HepG2 (cell line): ENCODE measurements around the gene SETD1A. TPM values are rescaled to one million over a fixed set of nuclear protein-coding genes. Genes with fewer than 3 reads are reported as not detected.

Source experiments
- CBX2 ChIP-seq, 2 experiments: fragments of 200-600 bp in 1 of 2; sonication (generic); formaldehyde crosslinking in 1 of 2; IDR thresholded peaks; 2 replicates each; pipeline versions ENCODE4 v1.7.0 to v1.8.1; 2018 to 2022; ENCODE audit warnings: low read depth in 2 of 2, low read length in 1 of 2, mild to moderate bottlenecking in 1 of 2, missing genetic modification reagents in 1 of 2
- EZH2 ChIP-seq: conservative IDR thresholded peaks from 2 replicates; pipeline ENCODE4 v1.6.1; 2012; ENCODE audit warnings: mild to moderate bottlenecking, low read depth, low read length, moderate library complexity
- FIP1L1 ChIP-seq: fragments of 200-400 bp; formaldehyde crosslinking; IDR thresholded peaks from 2 replicates; pipeline ENCODE4 v1.6.1; 2018; ENCODE audit warnings: low read depth, mild to moderate bottlenecking, low read length, moderate library complexity, borderline replicate concordance; ENCODE audit not compliant: insufficient read depth
- FLYWCH1 ChIP-seq: sonication (generic); formaldehyde crosslinking; IDR thresholded peaks from 2 replicates; pipeline ENCODE4 v1.8.1; 2023; ENCODE audit warnings: mild to moderate bottlenecking, missing genetic modification reagents
- KDM3A ChIP-seq: IDR thresholded peaks from 2 replicates; pipeline ENCODE4 v1.6.1; 2018; ENCODE audit warnings: low read depth, missing compliant biosample characterization
- KMT2A ChIP-seq: sonication (generic); formaldehyde crosslinking; IDR thresholded peaks from 2 replicates; pipeline ENCODE4 v1.4.0; 2020; ENCODE audit warnings: missing genetic modification reagents
- NCOA5 ChIP-seq: sonication (generic); formaldehyde crosslinking; IDR thresholded peaks from 2 replicates; pipeline ENCODE4 v1.4.0; 2020; ENCODE audit warnings: missing genetic modification reagents
- NFYB ChIP-seq: sonication (generic); formaldehyde crosslinking; IDR thresholded peaks from 2 replicates; pipeline ENCODE4 v1.4.0; 2020; ENCODE audit warnings: missing genetic modification reagents
- PHF21A ChIP-seq: sonication (generic); formaldehyde crosslinking; IDR thresholded peaks from 2 replicates; pipeline ENCODE4 v1.5.0; 2020; ENCODE audit warnings: mild to moderate bottlenecking, missing genetic modification reagents
- PLRG1 ChIP-seq: fragments of 450-650 bp; conservative IDR thresholded peaks from 2 replicates; pipeline ENCODE4 v1.6.1; 2016
- REXO4 ChIP-seq: sonication (generic); formaldehyde crosslinking; IDR thresholded peaks from 2 replicates; pipeline ENCODE4 v1.8.0; 2022; ENCODE audit warnings: missing genetic modification reagents, mild to moderate bottlenecking, borderline replicate concordance
- RFXANK ChIP-seq: IDR thresholded peaks from 2 replicates; pipeline ENCODE4 v1.6.1; 2016
- SRSF1 ChIP-seq: fragments of 200-400 bp; formaldehyde crosslinking; optimal IDR thresholded peaks from 2 replicates; pipeline ENCODE3; 2017; ENCODE audit warnings: mild to moderate bottlenecking, low read depth, low read length, moderate library complexity
- TBX2 ChIP-seq: sonication (generic); formaldehyde crosslinking; IDR thresholded peaks from 2 replicates; pipeline ENCODE4 v1.5.0; 2020; ENCODE audit warnings: missing genetic modification reagents, mild to moderate bottlenecking, borderline replicate concordance
- THYN1 ChIP-seq: sonication (generic); formaldehyde crosslinking; IDR thresholded peaks from 2 replicates; pipeline ENCODE4 v1.8.1; 2023; ENCODE audit warnings: low read depth, mild to moderate bottlenecking, moderate library complexity, missing genetic modification reagents, borderline replicate concordance
- ZBTB3 ChIP-seq: sonication (generic); formaldehyde crosslinking; IDR thresholded peaks from 2 replicates; pipeline ENCODE4 v1.4.0; 2020; ENCODE audit warnings: low read depth, mild to moderate bottlenecking, moderate library complexity, missing genetic modification reagents, borderline replicate concordance
- ZFP90 ChIP-seq: sonication (generic); formaldehyde crosslinking; IDR thresholded peaks from 2 replicates; pipeline ENCODE4 v1.8.0; 2022; ENCODE audit warnings: missing genetic modification reagents, mild to moderate bottlenecking, inconsistent platforms, borderline replicate concordance
- ZMYM2 ChIP-seq: sonication (generic); formaldehyde crosslinking; IDR thresholded peaks from 2 replicates; pipeline ENCODE4 v1.8.0; 2022; ENCODE audit warnings: mild to moderate bottlenecking, missing genetic modification reagents
- ZNF205 ChIP-seq: IDR thresholded peaks from 2 replicates; pipeline ENCODE4 v1.6.1; 2018; ENCODE audit warnings: missing biosample characterization, missing genetic modification reagents
- ZNF251 ChIP-seq: sonication (generic); formaldehyde crosslinking; IDR thresholded peaks from 2 replicates; pipeline ENCODE4 v1.9.0; 2021; ENCODE audit warnings: mild to moderate bottlenecking, missing genetic modification reagents
- ZNF274 ChIP-seq: sonication (generic); formaldehyde crosslinking; IDR thresholded peaks from 2 replicates; pipeline ENCODE4 v1.5.1; 2020; ENCODE audit warnings: mild to moderate bottlenecking, missing genetic modification reagents
- ZNF33B ChIP-seq: sonication (generic); formaldehyde crosslinking; IDR thresholded peaks from 2 replicates; pipeline ENCODE4 v1.5.1; 2020; ENCODE audit warnings: mild to moderate bottlenecking, missing genetic modification reagents
- ZNF547 ChIP-seq: sonication (generic); formaldehyde crosslinking; IDR thresholded peaks from 2 replicates; pipeline ENCODE4 v1.5.1; 2020; ENCODE audit warnings: mild to moderate bottlenecking, missing genetic modification reagents
- ZNF598 ChIP-seq: sonication (generic); formaldehyde crosslinking; IDR thresholded peaks from 2 replicates; pipeline ENCODE4 v1.5.1; 2020; ENCODE audit warnings: mild to moderate bottlenecking, missing genetic modification reagents, borderline replicate concordance
- polyA plus RNA-seq, 8 experiments: library from polyadenylated mRNA; depleted of rRNA in 3 of 8; stranded (reverse) in 7 of 8; unstranded in 1 of 8; fragments of >200 nt; fragmentation: Illumina TruSeq in 4 of 8; extraction: Trizol in 4 of 8; gene quantifications; 2 replicates each; pipeline versions ENCODE4 v1.2.1 to v1.2.3, GENCODE V29; 2011 to 2016; ENCODE audit warnings: low read depth in 4 of 8, missing spikeins in 1 of 8, mixed read lengths in 1 of 8; ENCODE audit not compliant: insufficient read depth in 1 of 8
- total RNA-seq, 5 experiments: library from RNA; depleted of rRNA; stranded (reverse); fragments of >200 nt; fragmentation: Illumina TruSeq; extraction: Trizol; gene quantifications; 2 replicates each; pipeline ENCODE4 v1.2.3, GENCODE V29; 2016; ENCODE audit warnings: low read depth in 1 of 5
- TF ChIP-seq, protein P1 (sequence below): sonication (generic); formaldehyde crosslinking; IDR thresholded peaks from 2 replicates; pipeline ENCODE4 v1.8.1; 2023; ENCODE audit warnings: mild to moderate bottlenecking, missing genetic modification reagents
- TF ChIP-seq, protein P2 (sequence below): sonication (generic); formaldehyde crosslinking; IDR thresholded peaks from 2 replicates; pipeline ENCODE4 v1.4.0; 2020; ENCODE audit warnings: missing genetic modification reagents
- TF ChIP-seq, protein P3 (sequence below): sonication (generic); formaldehyde crosslinking; IDR thresholded peaks from 2 replicates; pipeline ENCODE4 v1.8.0; 2022; ENCODE audit warnings: low read depth, missing genetic modification reagents

The SETD1A gene
- total and polyA plus RNA-seq, 2 of the 13 experiments (the other 11 are each of a cell fraction or from before 2014, with no cell fraction given) = 3.8 to 5.6 TPM

DNA sequence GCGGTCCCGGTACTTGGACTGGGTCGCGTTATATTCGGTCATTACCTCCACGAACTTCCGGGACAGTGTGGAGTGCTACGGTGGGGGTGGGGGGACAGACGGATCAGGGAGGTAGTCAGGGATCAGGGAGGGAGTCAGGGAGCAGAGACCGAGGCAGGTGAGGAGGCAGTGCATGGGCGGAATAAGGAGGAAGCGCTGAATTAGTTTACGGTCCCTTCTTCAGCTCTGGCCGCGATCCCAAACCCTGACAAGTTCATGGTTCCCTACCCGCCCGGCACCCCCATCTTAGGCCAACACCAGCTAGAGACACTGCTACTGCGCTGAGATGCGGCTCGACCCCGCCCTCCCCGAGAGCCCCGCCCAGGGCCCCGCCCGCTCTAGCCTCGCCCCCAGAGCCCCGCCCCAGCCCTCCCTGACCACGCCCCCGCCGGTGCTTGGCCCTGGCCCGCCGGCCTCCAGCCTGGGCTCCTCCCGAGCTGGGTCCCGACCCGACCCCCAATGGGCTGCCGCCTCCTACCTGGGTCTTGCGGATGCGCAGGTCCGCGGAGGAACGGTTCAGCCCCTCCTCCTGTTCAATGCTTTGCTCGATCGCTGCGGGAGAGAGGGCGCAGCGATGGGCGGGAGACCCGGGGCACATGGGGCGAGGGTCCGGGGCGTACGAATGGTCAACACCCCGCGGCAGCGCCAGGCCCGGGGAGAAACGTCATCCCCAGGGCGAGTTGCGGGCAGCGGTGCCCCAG is 39.6 kb downstream of the SETD1A start (continued):
- TF ChIP-seq, protein P1, sequence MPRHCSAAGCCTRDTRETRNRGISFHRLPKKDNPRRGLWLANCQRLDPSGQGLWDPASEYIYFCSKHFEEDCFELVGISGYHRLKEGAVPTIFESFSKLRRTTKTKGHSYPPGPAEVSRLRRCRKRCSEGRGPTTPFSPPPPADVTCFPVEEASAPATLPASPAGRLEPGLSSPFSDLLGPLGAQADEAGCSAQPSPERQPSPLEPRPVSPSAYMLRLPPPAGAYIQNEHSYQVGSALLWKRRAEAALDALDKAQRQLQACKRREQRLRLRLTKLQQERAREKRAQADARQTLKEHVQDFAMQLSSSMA = peak; percentile 84; the same call in 1 of the 2 replicates
- TF ChIP-seq, protein P2, sequence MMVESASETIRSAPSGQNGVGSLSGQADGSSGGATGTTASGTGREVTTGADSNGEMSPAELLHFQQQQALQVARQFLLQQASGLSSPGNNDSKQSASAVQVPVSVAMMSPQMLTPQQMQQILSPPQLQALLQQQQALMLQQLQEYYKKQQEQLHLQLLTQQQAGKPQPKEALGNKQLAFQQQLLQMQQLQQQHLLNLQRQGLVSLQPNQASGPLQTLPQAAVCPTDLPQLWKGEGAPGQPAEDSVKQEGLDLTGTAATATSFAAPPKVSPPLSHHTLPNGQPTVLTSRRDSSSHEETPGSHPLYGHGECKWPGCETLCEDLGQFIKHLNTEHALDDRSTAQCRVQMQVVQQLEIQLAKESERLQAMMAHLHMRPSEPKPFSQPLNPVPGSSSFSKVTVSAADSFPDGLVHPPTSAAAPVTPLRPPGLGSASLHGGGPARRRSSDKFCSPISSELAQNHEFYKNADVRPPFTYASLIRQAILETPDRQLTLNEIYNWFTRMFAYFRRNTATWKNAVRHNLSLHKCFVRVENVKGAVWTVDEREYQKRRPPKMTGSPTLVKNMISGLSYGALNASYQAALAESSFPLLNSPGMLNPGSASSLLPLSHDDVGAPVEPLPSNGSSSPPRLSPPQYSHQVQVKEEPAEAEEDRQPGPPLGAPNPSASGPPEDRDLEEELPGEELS (CRISPR knock-in tag) = no peak
- TF ChIP-seq KMT2A (CRISPR knock-in tag) (no peak), TBX2 (no peak; the same call in 1 of the 2 replicates), ZNF547 (CRISPR knock-in tag) (no peak), ZNF274 (no peak), KDM3A (peak; percentile 62; the same call in 1 of the 2 replicates), FLYWCH1 (CRISPR knock-in tag) (no peak), EZH2 (no peak), RFXANK (CRISPR knock-in tag) (no peak), ZFP90 (peak; percentile 89; the same call in 1 of the 2 replicates), CBX2 (IDR thresholded peaks at IDR 0.05; ENCODE audit: low read depth, low read length) (no peak), CBX2 (CRISPR knock-in tag; IDR thresholded peaks at IDR 0.05; ENCODE audit: low read depth) (no peak), THYN1 (no peak), NCOA5 (CRISPR knock-in tag) (no peak), ZBTB3 (CRISPR knock-in tag) (no peak), ZMYM2 (CRISPR knock-in tag) (no peak), FIP1L1 (0 out of 2 replicates have a peak, but pooled peaks have one; percentile 43), REXO4 (CRISPR knock-in tag) (no peak), ZNF598 (CRISPR knock-in tag) (peak; percentile 66; the same call in 1 of the 2 replicates), ZNF205 (CRISPR knock-in tag) (peak; percentile 51; the same call in 1 of the 2 replicates), PHF21A (CRISPR knock-in tag) (no peak; the same call in 1 of the 2 replicates), PLRG1 (no peak), ZNF33B (CRISPR knock-in tag) (no peak; the same call in 1 of the 2 replicates), SRSF1 (peak; percentile 16), NFYB (CRISPR knock-in tag) (no peak; the same call in 1 of the 2 replicates), ZNF251 (CRISPR knock-in tag) (peak; percentile 10; the same call in 1 of the 2 replicates)
- TF ChIP-seq, protein P3, sequence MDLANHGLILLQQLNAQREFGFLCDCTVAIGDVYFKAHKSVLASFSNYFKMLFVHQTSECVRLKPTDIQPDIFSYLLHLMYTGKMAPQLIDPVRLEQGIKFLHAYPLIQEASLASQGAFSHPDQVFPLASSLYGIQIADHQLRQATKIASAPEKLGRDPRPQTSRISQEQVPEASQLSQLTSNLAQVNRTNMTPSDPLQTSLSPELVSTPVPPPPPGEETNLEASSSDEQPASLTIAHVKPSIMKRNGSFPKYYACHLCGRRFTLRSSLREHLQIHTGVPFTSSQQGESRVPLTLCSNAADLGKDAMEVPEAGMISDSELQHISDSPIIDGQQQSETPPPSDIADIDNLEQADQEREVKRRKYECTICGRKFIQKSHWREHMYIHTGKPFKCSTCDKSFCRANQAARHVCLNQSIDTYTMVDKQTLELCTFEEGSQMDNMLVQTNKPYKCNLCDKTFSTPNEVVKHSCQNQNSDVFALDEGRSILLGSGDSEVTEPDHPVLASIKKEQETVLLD (CRISPR knock-in tag) = peak; percentile 58; the same call in 1 of the 2 replicates
